PFSK-1 (cell line): ENCODE measurements around the gene IQSEC3.

Experiments
- FOXP2 ChIP-seq: optimal IDR thresholded peaks from 2 replicates; pipeline ENCODE3; 2011; ENCODE audit warnings: borderline replicate concordance, control low read depth, inconsistent platforms; ENCODE audit not compliant: insufficient read depth; ENCODE audit errors: extremely low read length, extremely low read depth
- POLR2AphosphoS5 ChIP-seq: IDR thresholded peaks from 2 replicates; pipeline ENCODE4 v1.6.1; 2012; ENCODE audit warnings: low read depth, mild to moderate bottlenecking, control low read depth, low read length, moderate library complexity
- SIN3A ChIP-seq: IDR thresholded peaks from 2 replicates; pipeline ENCODE4 v1.6.1; 2012; ENCODE audit warnings: mild to moderate bottlenecking, low read length, moderate library complexity, borderline replicate concordance; ENCODE audit not compliant: insufficient read depth
- TAF1 ChIP-seq: IDR thresholded peaks from 2 replicates; pipeline ENCODE4 v1.6.1; 2012; ENCODE audit warnings: low read length, control low read depth, borderline replicate concordance; ENCODE audit not compliant: insufficient read depth

DNA sequence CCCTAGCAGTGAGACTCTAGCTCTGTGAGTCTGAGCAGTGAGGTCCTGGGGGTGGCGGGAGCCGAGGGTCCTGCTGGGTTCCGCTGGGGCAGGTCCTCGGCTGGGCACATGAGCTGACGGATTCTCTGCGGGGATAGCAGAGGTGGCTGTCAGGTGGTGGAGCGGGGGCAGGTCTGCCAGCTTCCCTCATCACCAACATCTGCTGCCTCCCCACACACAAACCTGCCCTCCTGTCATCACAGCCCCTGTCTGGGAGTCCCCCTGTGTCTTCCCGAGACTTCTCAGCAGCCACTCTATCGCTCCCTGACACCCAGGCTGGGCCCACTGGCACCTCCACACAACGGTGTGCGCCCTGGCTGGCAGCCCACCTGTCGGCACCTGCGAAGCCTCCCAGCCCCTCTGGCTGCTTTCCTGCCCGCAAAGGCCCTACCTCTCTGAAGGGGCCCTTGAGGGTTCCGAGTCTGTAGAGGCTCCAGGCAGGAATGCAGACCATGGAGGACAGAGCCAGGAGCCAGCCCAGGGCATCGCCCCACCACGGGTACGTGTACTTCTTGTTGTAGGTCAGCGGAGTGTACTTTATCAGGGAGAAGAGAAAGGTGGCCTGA, 154.5 kb downstream of the IQSEC3 start:
- no peak for TF ChIP-seq TAF1
- TF ChIP-seq POLR2AphosphoS5, result no peak
- TF ChIP-seq SIN3A, result no peak
- TF ChIP-seq FOXP2, result no peak
